Esophagus muscularis mucosa (tissue), 4 donors: ENCODE data around the gene LINC00237.

ENCODE experiments used
- CTCF ChIP-seq, 3 experiments: fragments of 200-600 bp in 2 of 3; fragments of 450-650 bp in 1 of 3; sonication (generic) in 2 of 3; IDR thresholded peaks; one replicate each; pipeline ENCODE4 v1.5.1; 2017 to 2019; ENCODE audit warnings: antibody characterized with exemption in 3 of 3, mild to moderate bottlenecking in 2 of 3, moderate library complexity in 1 of 3
- EP300 ChIP-seq: sonication (generic); formaldehyde crosslinking; IDR thresholded peaks from one replicate; pipeline ENCODE4 v1.6.1; 2017; ENCODE audit warnings: antibody characterized with exemption
- POLR2AphosphoS5 ChIP-seq, 2 donors: sonication (generic); formaldehyde crosslinking; IDR thresholded peaks; one replicate each; pipeline ENCODE4 v1.6.1; 2017; ENCODE audit warnings: antibody characterized with exemption in 2 of 2

DNA sequence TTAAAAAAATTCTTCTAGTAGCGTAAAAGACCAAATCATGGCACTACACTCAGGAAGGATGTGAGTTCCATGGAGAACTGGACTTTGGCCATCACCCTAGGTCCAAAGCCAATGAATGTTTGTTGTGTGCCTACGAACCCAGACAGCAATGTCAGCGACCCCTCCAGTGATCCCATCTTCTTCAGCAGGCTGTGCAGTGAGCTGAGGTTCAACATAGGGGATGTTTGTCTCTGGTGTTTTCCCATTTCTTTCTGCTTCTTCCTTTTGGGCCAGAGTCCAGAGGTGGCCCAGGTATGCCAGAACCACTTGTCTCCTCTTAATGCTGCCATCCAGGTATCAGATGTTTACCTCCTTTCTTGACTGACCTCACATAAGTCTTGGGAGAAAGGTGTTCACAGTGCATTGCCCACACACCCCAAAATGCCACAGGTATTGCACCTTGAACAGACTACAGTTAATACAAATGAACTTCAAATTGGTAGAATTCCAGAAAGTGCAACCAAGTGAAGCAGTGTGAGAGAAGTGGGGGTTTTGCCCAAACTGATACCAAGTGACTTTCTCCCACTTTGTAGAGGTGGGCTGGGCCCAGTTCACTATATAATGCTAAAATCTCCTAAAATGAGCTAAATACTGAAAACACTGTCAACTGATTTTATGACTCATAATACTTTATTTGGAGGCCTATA lies 33.9 kb upstream of the LINC00237 start:
- no peak for TF ChIP-seq CTCF (IDR thresholded peaks at IDR 0.05)
- TF ChIP-seq POLR2AphosphoS5 (IDR thresholded peaks at IDR 0.05) = no peak
- TF ChIP-seq EP300 = no peak
